ENCODE results near the gene MCTP2.

The MCTP2 gene

GRCh38 chr15:94324835-94325767, 93.7 kb downstream of the MCTP2 start:
- no peak for DNase-seq
- intact Hi-C loops (cut with DNase I) = loop anchor here (5.0 kb wide), 1 partner anchor 158 kb away; no protein-coding TSS in a partner anchor

- intact Hi-C loops (cut with DNase I) = no loop called here
- DNase-seq = peak in 4 of 42 donors; percentile 10 to 20 (median 12)
Observed at GRCh38 chr15:94327356-94327936, 96.1 kb downstream of the MCTP2 start.

DNA sequence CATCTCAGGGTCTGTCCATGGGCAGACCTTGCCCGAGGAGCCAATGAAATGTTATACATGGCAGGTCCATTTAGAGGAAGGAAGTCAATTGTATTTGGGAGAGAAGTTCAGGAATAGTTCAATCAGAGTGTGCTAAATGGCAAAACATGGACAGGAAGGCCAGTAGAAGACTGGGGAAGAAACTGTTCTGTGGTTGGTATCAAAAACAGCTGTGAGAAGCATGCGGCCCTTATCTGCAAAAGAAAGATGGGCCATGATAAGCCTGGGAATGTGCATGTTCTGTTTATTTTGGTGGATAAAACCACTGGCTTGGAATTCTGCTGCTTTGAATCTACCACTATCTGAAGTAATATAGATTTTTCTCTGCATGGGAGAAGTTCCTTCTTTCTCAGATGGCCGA, 100.4 kb downstream of the MCTP2 start:
- DNase-seq = no peak
- intact Hi-C loops (cut with DNase I) = no loop called here

GRCh38 chr15:94335616-94336015, 104.3 kb downstream of the MCTP2 start:
- DNase-seq = no peak
- intact Hi-C loops (cut with DNase I) = no loop called here

DNA sequence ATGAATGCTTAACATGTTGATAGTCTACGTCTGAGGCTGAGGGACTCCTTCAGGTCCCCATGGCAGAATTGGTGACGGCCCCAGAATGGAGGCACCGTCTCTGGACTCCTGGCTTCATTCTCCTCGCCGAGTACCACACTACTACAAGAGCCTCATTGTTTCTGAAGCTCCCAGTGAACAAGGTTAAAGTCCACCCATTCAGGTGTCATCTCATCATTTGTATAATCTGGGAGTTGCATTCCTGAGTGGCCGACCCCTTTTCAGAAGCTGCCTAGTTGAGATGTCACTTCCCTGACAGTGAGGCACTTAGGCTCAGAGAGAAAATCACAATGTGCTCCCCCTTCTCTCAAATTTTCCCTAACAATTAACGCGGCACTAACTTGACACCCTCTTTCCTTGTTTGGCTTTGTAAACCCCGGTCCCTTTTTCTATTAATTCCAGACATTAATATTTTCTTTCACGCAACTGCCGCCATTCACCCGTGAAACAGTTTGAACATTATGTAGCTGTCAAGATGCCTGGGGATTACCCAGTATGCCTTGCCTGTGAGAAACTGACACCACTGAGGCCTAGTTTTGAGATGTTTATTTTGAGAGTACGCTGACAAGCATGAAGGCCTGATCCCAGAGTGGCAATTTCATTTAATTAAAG, 105.6 kb downstream of the MCTP2 start:
- intact Hi-C loops (cut with DNase I) = no loop called here
- no peak for DNase-seq

GRCh38 chr15:94338243-94338846, 107.0 kb downstream of the MCTP2 start:
- DNase-seq = no peak
- intact Hi-C loops (cut with DNase I) = no loop called here

DNA sequence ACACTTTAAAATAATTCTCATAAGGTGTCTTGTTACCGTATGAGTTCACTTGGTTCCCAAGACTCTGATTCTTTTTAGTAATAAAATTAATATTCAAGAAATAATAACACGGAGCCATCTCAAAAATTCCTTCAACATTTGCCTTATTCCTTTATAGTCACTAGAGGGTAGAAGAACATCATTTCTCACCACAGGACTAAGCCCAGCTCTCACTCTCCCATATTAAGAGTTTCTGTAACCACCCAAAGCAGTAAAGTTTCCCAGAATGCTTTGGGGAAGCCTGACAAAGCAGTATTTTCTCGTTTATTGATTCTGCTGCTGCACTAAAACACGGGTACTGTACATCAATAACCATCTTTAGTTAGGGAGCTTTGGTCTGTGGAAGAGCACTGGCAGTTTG, 114.9 kb downstream of the MCTP2 start:
- intact Hi-C loops (cut with DNase I) = no loop called here
- DNase-seq = no peak

- intact Hi-C loops (cut with DNase I) = no loop called here
- no peak for DNase-seq
Observed at GRCh38 chr15:94348084-94348483, 116.7 kb downstream of the MCTP2 start.

DNA sequence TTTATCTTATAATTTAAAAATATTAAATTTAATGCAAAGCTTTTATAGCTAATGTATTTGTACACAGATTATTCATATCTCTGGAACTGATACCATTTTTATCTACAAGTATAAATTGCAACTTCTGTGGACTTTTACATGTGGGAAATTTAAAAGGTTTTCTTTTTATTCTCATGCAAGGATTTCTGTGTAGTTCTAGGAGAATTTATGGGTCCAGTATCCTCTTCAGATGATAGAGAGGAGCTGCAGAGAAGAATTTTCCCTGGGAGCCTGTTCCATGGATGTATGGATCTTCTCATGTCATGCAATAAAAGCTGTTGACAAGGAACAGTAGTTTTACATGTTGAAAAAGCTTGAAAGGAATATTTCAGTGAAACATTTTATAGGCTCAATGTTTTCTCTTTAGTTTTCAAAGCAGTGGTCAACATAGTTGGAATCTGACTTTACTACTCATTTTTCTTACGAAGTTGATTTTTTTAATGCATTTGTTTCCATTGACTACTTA, 119.7 kb downstream of the MCTP2 start:
- intact Hi-C loops (cut with DNase I) = no loop called here
- DNase-seq = no peak

DNA sequence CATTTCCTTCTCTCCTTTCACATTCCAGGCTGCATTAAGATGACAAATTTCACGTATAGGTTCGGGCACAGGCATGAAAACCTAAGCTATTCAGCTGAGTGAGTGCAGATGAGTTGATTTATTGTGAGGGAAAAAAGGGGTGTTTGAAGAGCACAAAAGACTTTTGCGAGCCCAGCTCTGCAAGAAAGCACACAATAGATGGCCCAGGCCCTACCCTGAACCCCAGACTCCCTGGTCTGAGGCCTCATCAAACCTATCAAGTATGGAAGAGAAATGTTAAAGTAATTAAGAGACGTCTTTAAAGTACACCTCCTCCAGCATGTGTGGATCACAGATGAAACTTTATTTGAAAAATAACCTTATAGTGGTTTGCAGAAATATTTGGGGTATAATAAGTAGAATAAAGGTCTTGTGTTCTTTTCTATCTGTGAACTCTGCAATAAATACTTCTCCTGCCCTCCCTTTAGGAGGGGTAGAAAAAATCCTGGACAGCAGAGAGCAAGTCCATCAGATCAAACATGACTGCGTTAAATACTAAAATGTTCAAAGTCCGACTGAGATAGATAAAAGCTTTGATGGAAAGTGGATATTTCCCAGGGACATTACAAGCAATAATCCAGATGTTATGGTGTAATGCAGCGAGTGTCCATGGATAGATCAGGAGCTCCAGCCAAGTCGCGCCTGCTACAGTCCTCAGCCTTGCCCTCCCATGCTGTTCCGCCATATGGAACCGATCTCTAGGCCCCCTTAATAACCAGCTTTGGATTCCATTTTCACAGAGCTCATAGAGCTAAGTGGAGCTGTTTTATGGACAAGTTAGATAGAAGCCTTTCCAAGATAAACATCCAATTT, 121.5 kb downstream of the MCTP2 start:
- DNase-seq = no peak
- intact Hi-C loops (cut with DNase I) = no loop called here

DNA sequence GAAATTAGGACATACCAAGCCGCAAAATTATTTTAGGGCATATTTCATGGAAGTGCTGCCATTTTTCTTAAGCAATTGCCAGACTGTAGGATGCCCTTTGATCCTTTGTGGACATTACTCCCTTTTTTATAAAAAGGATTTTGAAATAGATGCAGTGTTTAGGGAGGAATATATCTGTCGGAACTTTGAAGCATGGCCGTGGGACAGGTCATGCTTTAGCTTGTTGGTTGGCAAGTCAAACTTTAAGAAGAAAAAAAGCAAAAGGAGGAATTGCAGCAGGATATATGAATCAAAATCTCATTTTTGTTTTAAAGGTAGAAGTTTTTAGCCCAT, 122.1 kb downstream of the MCTP2 start:
- DNase-seq = no peak
- intact Hi-C loops (cut with DNase I) = no loop called here

GRCh38 chr15:94354655-94355054, 123.3 kb downstream of the MCTP2 start:
- intact Hi-C loops (cut with DNase I) = no loop called here
- DNase-seq = no peak

GRCh38 chr15:94359716-94360115, 128.4 kb downstream of the MCTP2 start:
- no peak for DNase-seq

DNA sequence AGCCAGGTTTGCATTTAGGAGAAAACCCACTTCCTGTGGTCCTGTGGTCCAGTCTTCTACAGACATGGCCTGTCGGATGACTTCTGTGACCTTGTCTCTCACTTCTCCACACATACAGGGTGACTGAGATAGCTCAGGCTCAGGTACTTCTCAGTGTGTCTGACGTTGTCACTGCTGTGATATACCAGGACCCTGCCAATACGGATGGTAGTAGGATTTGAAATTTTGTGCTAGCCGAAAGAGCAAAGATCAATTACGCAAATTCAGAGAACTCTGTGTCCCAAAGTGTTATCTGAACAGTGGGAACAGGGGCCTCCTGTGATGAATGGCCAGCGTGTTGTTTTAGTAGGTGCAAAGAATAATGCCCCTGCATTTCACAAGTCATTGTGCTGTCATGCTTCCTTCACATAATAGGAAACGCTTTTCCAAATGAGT, 128.9 kb downstream of the MCTP2 start:
- intact Hi-C loops (cut with DNase I) = no loop called here
- DNase-seq = no peak

More at GRCh38 chr15:94359716-94360115, 128.4 kb downstream of the MCTP2 start:
- intact Hi-C loops (cut with DNase I) = no loop called here

DNA sequence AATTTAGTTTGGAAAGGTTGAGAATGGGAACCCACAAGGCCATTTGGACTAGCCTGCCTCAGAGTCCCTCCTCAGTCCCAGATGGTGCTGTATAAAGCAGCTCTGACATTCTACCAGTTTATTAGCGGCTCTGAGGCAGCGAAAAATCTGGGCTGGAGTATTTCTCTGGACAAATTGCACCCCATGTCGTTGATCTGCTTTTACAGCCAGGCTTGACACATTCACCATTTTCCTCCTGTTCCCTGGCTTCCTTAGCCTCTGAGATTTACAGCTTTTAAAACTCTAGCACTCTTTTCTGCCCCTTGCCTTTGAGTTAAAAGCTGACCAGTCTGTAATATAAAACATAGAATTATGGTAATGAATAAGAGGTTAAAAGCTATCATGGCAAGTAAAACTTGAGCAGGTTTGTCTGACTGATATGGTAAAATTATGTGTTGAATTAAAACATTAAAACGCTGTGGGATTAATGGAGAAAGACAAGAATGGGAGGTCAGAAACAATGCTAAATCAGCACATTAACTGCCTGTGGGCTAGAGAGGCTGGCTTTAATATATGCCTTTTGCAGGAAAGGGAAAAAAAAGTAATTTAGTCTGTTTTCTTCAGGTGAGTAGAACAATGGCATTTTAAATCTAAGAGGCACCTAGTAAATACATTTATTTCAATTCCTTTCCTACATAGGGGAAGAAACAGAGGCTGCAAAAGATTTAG, 131.2 kb downstream of the MCTP2 start:
- DNase-seq = no peak
- intact Hi-C loops (cut with DNase I) = no loop called here

DNA sequence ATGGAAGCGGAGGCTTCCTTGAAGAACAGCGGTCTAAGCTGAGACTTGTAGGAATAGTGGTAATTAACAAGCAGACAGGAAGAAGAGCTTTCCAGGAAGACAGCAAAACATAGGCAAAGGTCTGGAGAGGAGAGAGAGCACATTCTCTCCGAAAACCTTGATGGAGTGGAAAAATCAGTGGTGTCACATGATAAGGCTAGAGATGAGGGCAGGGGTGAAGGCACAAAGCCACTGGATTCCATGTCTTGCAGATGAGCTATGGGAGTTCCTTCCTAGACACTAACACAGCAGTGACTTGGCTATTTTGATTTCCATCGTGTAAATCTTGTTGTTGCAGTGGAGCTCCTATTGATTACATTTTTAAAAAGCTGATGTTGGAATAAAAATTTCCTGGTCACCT, 132.0 kb downstream of the MCTP2 start:
- no peak for DNase-seq
- intact Hi-C loops (cut with DNase I) = no loop called here

- intact Hi-C loops (cut with DNase I) = no loop called here
- DNase-seq = no peak
Observed at GRCh38 chr15:94366781-94367180, 135.4 kb downstream of the MCTP2 start.

All from head of caudate nucleus (tissue), 42 donors.